Keratinocyte (primary cell): ENCODE results near the gene TMEM184C.

Experiments used
- CTCF ChIP-seq, 3 experiments: IDR thresholded peaks in 1 of 3; conservative IDR thresholded peaks in 1 of 3; optimal IDR thresholded peaks in 1 of 3; 2 replicates in 2 of 3; 3 replicates in 1 of 3; pipeline versions ENCODE3 to v1.5.1; 2011; ENCODE audit warnings: low read length in 3 of 3, mild to moderate bottlenecking in 3 of 3, moderate library complexity in 2 of 3, control low read depth in 1 of 3, inconsistent platforms in 1 of 3; ENCODE audit not compliant: insufficient read depth in 2 of 3; ENCODE audit errors: extremely low read depth in 1 of 3
- EZH2 ChIP-seq: IDR thresholded peaks from one replicate; pipeline ENCODE4 v1.6.1; 2012; ENCODE audit warnings: inconsistent platforms, mild to moderate bottlenecking, low read length, moderate library complexity

- TF ChIP-seq EZH2 (no peak), CTCF (optimal IDR thresholded peaks at IDR 0.05 in 1 of 3, IDR thresholded peaks at IDR 0.05 in 1 of 3, conservative IDR thresholded peaks at IDR 0.05 in 1 of 3; ENCODE audit: extremely low read depth in 1 of 3, insufficient read depth in 2 of 3, low read length in 3 of 3) (no peak)
Observed at GRCh38 chr4:147596377-147596776, 20.8 kb upstream of the TMEM184C start.
